Stimulated activated CD4-positive, alpha-beta T cell treated with anti-CD3 and anti-CD28 coated beads, Interleukin-15, amount 100 ng/mL, for 24 hours (primary cell): ENCODE results near the gene CYP2D6.
"Not testable (repeated sequence)": the region's sequence is repeated elsewhere in the genome, so short reads cannot be mapped to it uniquely, and the experiment has no call there.

Source experiments
- DNase-seq: peaks from one replicate; pipeline ENCODE4 v3.0.0-alpha.2; 2020

CYP2D6 gene

DNA sequence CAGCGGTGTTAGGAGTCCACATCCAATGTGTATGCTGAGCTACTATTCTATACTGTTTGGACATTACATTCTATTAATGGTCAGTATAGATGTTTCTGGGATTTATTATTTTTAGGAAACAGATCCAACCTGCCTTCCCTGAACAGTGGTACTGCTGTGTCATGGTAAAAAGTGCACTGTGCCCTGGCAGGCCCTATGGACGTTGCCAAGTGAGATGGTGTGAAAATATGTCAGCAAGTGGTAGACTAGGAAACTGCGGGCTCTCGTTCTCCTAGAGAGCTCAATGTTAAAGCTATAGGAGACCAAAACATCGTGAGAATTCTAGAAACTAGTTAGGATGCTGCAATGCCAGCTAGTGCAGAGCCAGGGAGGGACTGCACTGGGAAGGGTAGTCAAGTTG lies 26.0 kb upstream of the CYP2D6 start:
- DNase-seq = no peak

DNA sequence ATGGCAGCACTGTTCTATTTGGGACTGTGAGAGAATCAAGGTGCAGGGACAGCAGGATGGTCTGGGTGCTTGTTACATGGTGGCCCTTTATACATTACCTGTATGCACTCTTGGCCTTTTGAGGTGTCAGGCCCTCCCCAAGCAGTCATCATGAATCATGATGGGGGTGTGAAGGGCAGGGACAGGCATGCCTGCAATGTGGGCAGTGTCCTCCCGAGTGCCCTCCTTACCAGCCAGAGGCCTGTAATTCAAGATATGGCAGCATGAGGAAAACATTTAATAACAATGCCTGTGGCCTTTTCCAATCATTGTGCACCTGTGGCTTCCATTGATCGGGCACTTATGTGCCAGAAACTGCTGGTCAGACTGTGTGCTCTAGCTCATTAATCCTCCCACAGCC lies 25.5 kb upstream of the CYP2D6 start:
- no peak for DNase-seq

DNA sequence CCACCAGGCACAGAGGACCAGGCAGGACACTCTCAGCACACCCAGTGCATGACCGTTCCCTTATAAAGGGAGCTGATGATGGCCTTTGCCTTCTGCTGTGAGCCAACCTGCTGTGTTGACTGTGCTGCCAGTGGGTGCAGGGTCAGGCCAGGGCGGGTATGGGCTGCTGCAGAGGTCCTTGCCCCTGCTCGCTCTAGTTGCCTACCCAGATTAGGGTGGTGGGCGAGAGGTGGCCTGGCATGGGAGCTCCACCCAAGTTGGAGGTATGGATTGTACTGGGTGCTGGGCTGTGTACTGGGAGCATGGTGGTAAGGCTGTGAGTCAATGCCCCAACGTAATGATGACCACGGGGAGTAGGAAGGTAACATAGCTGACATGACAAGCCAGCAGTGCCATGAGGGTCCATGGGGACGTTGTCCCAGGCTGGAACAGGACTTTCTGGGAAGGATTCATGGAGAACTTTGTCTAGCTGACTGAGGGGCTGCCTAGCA lies 24.5 kb upstream of the CYP2D6 start:
- DNase-seq = no peak

DNA sequence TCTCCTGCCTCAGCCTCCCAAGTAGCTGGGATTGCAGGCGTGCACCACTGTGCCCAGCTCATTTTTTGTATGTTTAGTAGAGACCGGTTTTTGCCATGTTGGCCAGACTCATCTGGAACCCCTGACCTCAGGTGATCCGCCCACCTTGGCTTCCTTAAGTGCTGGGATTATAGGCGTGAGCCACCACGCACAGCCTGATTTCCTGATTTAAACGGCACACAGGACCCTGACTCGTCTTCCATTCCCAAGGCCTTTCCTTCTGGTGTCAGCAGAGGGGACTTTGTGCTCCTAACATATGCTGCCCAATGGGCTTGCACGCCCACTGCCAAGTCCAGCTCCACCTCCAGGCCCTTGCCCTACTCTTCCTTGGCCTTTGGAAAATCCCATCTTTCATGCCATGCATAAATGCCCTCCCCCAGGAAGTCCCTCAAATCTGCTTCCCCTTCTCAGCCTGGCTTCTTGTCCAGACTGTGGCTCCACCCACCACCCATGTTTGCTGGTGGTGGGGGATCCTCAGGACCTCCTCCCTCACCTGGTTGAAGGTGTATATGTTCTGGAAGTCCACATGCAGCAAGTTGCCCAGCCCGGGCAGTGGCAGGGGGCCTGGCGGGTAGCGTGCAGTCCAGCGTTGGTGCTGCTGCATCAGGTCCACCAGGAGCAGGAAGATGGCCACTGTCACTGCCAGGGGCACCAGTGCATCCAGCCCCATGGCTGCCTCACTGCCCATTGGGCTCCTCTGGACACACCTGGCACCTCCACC lies 23.9 kb upstream of the CYP2D6 start:
- DNase-seq = no peak

DNA sequence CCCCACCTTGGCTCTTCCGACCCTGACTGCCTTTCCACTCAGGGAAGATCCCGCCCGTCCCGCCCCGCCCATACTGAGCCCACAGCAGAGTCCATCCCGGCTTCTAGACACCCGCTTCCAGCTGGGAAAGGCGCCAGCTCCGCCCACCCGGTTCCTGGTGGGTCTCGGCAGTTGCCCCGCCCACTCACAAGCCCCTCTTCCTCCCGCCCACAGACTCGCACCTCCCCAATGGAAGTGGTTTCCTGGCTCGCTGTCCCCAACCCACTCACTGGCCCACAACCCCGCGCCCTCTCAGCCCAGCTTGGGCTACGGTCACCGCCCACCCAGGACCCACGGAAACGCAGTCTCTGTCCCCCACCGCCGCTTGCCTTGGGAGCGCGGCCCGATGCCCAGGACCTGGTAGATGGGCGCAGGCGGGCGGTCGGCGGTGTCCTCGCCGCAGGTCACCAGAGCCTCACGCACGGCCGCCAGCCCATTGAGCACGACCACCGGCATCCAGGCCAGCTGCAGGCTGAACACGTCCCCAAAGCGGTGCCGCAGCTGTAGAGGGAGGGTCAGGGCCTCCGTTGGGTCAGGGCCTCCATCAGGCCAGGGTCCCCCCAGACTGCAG lies 22.2 kb upstream of the CYP2D6 start:
- no peak for DNase-seq

DNA sequence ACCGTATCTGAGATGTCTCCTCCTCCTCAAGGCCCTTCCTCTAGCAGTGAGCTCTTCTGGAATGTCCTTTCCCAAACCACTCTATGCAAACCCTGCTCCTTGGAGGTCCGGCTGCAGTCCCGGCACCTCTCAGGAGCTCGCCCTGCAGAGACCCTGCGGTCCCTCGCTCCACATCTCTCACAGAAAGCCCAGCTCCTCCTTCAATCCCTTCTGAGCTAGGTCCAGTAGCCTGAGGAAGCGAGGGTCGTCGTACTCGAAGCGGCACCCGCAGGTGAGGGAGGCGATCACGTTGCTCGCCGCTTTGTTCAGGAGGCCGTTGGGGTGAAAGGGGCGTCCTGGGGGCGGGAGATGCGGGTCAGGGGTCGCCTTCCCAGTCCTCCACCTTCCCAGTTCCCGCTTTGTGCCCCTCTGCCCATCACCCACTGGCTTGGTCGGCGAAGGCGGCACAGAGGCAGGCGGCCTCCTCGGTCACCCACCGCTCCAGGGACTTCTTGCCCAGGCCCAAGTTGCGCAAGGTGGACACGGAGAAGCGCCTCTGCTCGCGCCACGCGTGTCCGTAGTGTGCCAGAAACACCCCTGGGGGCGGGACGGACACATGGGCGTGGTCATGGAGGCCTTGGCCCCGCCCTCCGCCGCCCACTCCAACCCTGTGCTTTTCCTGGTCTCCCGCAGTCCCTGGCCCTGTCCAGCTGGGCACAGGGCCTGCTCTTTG lies 21.5 kb upstream of the CYP2D6 start:
- no peak for DNase-seq

DNA sequence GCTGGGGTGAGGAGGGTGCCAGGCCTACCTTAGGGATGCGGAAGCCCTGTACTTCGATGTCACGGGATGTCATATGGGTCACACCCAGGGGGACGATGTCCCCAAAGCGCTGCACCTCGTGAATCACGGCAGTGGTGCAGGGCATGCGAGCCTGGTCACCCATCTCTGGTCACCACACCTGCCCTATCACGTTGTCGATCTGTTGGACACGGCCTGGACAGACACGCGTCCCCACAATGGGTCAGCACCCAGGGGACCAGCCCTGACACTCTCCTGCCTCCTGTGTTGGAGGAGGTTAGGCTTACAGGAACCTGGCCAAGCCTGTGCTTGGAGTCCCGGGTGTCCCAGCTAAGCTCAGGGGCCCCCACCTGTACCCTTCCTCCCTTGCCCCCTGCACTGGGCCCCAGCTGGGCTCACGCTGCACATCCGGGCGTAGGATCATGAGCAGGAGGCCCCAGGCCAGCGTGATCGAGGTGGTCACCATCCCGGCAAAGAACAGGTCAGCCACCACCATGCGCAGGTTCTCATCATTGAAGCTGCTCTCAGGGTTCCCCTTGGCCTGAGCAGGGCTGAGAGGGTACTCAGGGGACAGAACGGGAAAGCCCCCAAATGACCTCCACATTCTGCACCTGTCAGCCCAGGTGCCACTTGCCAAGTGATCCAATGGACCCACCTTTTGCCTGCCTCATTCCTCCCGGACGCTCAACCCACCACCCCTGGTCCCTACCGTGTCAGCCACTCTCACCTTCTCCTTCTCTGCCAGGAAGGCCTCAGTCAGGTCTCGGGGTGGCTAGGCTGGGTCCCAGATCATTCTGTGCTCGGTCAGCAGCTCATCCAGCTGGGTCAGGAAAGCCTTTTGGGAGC lies 20.3 kb upstream of the CYP2D6 start:
- DNase-seq = no peak

DNA sequence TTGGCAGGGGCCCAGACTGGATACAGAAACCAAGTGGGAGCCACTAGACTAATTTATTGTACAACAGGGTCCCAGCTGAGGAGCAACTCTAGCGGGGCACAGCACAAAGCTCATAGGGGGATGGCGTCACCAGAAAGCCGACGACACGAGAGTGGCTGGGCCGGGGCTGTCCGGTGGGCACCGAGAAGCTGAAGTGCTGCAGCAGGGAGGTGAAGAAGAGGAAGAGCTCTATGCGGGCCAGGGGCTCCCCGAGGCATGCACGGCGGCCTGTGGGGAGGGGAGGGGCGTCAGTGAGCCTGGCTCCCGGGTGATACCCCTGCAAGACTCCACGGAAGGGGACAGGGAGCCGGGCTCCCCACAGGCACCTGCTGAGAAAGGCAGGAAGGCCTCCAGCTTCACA lies 19.2 kb upstream of the CYP2D6 start:
- not testable (repeated sequence) for DNase-seq

DNA sequence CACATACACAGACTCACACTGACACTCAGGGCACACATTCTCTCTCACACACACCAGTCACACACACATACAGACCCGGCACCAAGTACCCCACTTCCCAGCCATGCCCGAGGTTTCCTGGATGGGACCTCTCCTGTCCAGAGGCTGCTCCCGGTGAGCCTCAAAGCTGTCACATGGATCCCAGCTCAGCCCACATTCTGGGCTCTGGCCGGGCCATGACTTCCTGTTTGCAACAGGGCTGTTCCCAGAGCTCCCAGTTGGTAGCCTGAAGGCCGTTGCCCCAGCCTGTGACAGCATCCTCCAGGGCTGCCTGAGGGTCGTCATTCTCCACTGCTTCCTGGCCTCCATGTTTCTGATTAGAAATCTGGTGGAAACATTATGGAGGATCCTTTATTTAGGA lies 14.6 kb upstream of the CYP2D6 start:
- DNase-seq = no peak

DNA sequence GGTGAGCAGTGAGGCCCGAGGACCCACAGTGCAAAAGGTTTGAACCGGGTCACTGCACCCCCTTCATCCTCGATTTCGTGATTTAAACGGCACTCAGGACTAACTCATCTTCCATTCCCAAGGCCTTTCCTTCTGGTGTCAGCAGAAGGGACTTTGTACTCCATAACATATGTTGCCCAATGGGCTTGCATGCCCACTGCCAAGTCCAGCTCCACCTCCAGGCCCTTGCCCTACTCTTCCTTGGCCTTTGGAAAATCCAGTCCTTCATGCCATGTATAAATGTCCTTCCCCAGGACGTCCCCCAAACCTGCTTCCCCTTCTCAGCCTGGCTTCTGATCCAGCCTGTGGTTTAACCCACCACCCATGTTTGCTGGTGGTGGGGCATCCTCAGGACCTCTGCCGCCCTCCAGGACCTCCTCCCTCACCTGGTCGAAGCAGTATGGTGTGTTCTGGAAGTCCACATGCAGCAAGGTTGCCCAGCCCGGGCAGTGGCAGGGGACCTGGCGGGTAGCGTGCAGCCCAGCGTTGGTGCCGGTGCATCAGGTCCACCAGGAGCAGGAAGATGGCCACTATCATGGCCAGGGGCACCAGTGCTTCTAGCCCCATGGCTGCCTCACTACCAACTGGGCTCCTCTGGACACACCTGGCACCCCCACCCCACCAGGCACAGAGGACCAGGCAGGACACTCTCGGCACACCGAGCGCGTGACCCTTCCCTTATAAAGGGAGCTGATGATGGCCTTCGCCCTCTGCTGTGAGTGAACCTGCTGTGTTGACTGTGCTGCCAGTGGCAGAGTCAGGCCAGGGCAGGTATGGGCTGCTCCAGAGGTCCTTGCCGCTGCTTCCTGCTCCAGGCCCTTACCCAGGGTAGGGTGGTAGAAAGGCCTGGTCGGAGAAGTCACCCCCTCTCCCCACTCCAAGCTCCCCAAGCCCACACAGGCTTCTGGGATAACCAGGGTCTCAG lies 13.5 kb upstream of the CYP2D6 start:
- not testable (repeated sequence) for DNase-seq

DNA sequence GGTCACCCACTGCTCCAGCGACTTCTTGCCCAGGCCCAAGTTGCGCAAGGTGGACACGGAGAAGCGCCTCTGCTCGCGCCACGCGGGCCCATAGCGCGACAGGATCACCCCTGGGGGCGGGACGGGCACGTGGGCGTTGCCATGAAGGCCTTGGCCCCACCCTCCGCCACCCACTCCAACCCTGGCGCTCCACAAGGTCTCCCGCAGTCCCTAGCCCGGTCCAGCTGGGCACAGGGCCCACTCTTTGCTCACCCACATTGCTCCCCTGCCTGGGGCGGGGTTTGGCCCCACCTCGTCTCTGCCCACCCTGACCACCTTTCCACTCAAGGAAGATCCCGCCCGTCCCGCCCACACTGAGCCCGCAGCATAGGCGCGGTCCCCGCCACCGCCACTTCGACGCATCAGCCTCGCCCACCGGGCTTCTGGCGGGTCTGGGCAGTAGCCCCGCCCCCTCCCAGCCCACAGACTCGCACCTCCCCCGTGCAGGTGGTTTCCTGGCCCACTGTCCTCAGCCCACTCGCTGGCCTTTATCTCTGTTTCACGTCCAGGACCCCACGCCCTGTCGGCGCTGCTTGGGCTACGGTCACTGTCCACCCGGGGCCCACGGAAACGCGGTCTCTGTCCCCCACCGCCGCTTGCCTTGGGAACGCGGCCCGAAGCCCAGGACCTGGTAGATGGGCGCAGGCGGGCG lies 12.3 kb upstream of the CYP2D6 start:
- DNase-seq = no peak

DNA sequence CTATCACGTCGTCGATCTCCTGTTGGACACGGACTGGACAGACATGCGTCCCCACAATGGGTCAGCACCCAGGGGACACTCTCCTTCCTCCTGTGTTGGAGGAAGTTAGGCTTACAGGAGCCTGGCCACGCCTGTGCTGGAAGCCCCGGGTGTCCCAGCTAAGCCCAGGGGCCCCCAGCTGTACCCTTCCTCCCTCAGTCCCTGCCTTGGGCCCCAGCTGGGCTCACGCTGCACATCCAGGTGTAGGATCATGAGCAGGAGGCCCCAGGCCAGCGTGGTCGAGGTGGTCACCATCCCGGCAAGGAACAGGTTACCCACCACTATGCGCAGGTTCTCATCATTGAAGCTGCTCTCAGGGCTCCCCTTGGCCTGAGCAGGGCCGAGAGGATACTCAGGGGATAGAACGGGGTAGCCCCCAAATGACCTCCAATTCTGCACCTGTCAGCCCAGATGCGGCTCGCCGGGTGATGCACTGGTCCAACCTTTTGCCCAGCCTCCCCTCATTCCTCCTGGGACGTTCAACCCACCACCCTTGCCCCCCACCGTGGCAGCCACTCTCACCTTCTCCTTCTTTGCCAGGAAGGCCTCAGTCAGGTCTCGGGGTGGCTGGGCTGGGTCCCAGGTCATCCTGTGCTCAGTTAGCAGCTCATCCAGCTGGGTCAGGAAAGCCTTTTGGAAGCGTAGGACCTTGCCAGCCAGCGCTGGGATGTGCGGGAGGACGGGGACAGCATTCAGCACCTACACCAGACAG lies 10.9 kb upstream of the CYP2D6 start:
- DNase-seq = not testable (repeated sequence)

DNA sequence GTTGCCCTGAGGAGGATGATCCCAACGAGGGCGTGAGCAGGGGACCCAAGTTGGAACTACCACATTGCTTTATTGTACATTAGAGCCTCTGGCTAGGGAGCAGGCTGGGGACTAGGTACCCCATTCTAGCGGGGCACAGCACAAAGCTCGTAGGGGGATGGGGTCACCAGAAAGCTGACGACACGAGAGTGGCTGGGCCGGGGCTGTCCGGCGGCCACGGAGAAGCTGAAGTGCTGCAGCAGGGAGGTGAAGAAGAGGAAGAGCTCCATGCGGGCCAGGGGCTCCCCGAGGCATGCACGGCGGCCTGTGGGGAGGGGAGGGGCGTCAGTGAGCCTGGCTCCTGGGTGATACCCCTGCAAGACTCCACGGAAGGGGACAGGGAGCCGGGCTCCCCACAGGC lies 9.5 kb upstream of the CYP2D6 start:
- not testable (repeated sequence) for DNase-seq

DNA sequence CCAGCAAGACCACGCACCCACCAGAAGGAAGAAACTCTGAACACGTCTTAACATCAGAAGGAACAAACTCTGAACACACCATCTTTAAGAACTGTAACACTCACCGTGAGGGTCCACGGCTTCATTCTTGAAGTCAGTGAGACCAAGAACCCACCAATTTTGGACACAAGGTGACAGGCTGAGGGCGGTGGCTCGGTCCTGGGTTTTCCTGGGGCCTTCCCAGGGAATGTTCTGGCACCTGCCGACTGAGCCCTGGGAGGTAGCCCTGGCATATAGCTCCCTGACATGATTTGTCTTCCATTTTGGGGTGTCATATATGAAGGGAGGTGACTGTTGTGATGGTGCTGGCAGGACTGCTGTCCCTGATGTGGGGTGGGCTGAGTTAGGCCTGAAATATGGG lies 8.9 kb upstream of the CYP2D6 start:
- not testable (repeated sequence) for DNase-seq

DNA sequence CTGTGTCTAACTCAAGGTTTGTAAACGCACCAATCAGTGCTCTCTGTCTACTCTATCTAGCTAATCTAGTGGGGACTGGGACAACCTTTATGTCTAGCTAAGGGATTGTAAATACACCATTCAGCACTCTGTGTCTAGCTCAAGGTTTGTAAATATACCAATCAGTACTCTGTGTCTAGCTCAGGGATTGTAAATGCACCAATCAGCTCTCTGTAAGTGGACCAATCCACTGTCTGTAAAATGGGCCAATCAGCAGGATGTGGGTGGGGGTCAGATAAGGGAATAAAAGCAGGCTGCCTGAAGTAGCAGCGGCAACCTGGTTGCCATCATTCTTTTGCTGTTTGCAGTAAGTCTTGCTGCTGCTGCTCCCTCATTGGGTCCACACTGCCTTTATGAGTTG lies 8.4 kb upstream of the CYP2D6 start:
- no peak for DNase-seq

DNA sequence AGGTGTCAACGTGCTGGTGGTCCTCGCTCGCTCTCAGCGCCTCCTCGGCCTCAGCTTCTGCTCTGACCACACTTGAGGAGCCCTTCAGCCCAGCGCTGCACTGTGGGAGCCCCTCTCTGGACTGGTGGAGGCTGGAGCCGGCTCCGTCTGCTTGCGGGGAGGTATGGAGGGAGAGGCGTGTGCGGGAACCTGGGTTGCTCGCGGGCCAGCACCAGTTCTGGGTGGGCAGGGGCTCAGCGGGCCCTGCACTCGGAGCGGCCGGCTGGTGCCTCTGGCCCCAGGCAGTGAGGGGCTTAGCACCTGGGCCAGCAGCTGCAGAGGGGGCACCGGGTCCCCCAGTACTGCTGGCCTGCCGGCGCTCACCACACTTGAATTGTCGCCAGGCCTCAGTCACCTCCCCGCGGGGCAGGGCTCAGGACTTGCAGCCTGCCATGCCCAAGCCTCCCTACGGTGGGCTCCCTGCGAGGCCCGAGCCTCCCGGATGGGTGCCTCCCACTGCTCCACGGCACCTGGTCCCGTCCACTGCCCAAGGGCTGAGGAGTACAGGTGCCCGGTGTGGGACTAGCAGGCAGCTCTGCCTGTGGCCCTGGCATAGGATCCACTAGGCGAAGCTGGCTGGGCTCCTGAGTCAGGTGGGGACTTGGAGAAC lies 7.6 kb upstream of the CYP2D6 start:
- no peak for DNase-seq

DNA sequence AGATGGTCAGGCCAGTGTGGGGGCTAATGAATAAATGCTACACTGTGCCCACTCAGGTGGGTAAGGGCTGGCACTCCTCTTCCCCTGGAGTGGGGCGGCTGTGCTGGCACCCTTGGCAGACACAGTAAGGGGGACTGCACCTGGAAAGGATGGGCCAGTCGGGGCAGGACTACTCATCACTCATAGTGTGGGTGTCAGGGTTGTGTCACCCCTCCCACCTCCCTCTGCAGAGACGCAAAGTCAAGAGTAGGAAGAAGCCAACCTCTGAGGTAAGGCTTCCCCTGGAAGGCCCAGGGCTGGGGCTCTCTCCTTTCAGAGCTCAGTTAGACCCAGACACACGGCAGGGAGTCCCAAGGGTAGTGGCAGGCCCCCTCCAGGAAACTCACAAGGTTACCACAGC lies 5.1 kb upstream of the CYP2D6 start:
- not testable (repeated sequence) for DNase-seq

DNA sequence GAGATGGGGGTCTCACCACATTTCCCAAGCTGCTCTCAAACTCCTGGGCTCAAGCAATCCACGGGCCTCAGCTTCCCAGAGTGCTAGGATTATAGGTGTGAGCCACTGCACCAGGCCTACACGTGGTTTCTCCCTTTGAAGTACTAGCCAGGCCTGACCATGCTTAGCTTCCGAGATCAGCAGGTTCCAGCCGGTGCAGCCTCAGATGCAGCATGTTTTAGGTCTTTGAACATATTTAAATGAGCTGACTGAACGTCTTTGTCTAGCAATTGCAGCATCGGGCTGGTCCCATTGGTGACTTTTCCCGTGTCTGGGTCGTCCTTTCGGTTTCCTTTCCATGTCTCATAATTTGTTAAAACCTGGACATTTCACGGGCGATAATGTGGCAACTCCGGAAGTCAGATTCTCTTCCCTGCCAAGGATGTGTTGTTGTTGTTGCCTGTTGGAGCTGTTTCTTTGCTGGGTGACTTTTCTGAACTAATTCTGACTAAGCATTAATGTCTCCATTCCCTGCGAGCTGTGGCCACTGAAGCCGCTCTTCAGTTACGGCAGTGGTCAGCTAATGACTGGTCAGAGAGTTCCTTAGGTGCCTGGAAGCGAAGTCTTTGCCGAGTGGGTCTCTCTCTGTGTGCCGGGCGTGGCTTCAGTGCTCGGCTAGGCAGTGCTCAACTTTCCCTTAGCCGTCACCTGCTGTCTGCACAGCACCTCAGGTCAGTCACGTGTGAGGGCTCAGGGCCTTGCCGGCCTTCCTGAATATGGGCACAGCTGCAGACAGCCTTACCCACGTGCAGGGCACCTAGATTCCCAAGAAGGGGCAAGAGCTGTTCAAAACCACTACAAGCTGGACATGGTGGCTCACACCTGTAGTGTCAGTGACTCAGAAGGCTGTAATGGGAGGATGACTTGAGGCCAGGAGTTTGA lies 3.8 kb upstream of the CYP2D6 start:
- no peak for DNase-seq

DNA sequence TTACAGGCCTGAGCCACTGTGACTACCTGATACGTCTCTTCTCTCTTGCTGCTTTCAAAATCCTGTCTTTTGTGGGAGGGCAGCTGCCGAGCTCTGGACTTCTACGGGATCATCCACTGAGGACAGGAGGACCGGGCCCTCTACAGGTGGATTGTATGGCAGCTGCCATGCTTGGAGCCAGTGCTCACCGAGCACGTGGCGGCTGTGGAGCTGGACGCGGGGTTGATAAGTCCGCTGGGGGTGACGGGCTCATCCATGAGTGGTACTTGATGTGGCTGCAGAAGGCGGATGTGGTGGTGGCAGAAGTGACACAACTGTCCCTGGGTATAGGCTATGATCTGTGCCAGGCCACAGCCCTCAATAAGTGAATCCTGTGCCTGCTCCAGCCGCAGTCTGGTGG lies 1.8 kb upstream of the CYP2D6 start:
- no peak for DNase-seq
